Activated naive CD8-positive, alpha-beta T cell treated with anti-CD3 and anti-CD28 coated beads for 36 hours (primary cell): ENCODE data around the gene INPP1. TPM values are rescaled to one million over a fixed set of nuclear protein-coding genes. Genes with fewer than 3 reads are reported as not detected.
"Not testable (repeated sequence)": the region's sequence is repeated elsewhere in the genome, so short reads cannot be mapped to it uniquely, and the experiment has no call there.

ENCODE experiments used
- DNase-seq: peaks from one replicate; pipeline ENCODE4 v3.0.0; 2021
- H3K27ac Mint-ChIP-seq: one replicate; pipeline ENCODE4 v1.8.0; 2022; ENCODE audit warnings: mild to moderate bottlenecking, moderate library complexity, mixed read lengths
- H3K27me3 Mint-ChIP-seq: one replicate; pipeline ENCODE4 v1.8.0; 2022; ENCODE audit warnings: mild to moderate bottlenecking, mixed read lengths
- H3K36me3 Mint-ChIP-seq: one replicate; pipeline ENCODE4 v1.8.0; 2021; ENCODE audit warnings: mild to moderate bottlenecking, mixed read lengths
- H3K4me1 Mint-ChIP-seq: one replicate; pipeline ENCODE4 v1.8.0; 2021; ENCODE audit warnings: mixed read lengths
- H3K4me3 Mint-ChIP-seq: one replicate; pipeline ENCODE4 v1.8.0; 2022; ENCODE audit warnings: mild to moderate bottlenecking, moderate library complexity, mixed read lengths
- H3K9me3 Mint-ChIP-seq: one replicate; pipeline ENCODE4 v1.8.0; 2022; ENCODE audit warnings: mixed read lengths
- total RNA-seq, 2 experiments: library from RNA; stranded (reverse); gene quantifications; one replicate each; pipeline ENCODE4 v1.2.3, GENCODE V29; 2021

INPP1 gene
- total RNA-seq, 2 experiments from 2014 or later = 7.6 to 8.3 TPM

DNA sequence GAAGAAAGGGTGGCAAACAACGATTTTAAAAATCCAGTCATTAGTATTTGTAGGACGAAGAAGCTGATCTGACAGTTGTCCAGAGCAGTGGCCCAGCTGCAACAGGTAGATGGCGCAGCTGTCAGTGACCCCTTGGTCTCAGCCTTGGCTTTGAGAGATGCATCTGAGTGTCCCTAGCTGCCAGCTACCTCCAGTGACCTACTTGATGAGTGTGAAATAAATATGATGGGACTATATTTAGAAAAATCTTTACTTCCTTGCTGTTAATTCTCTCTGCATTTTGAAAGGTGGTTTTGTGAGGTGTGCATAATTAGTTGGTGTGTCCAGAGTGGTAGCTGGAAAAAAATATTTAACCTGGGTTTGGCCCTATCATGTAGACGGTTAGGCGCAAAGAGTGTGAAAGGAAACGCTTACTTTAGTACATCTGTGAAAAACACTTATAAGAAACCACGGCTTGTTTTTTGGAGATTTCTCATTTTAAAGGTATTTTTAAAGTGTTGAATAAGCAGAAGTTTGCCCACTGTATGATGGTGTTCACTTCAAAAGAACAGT lies 963 bp downstream of the INPP1 start:
- peak overlapping the region; percentile 69 for H3K27ac Mint-ChIP-seq
- H3K9me3 Mint-ChIP-seq = no peaks in the 10 kb centered on the region
- peaks cover 2% of the 10 kb centered on the region for H3K36me3 Mint-ChIP-seq
- no peak for DNase-seq
- peaks cover 3% of the 10 kb centered on the region for H3K27me3 Mint-ChIP-seq
- H3K4me1 Mint-ChIP-seq = peaks cover 19% of the 10 kb centered on the region
- peak overlapping the region; percentile 78 for H3K4me3 Mint-ChIP-seq

DNA sequence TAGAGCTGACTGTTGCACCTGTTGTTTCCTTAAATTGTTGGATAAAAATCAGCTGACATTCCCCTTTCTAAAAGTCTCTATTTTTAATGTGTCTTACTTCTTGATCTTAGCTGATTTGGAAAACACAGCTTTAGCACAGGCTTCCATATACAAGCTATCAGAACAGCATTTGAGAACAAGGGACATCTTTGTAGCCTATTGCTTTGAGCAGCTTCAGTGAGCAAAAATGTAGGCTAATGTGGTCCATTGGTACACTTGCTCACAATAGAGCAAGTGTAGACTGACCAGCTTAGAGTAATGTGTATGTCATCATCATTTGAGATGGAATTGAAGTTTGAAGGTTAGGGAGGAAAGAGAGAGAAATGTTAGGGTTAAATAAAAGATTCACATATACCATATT lies 7.0 kb downstream of the INPP1 start:
- no peak overlapping the region for H3K4me3 Mint-ChIP-seq
- H3K9me3 Mint-ChIP-seq = no peaks in the 10 kb centered on the region
- no peak for DNase-seq
- H3K27me3 Mint-ChIP-seq = peaks cover 3% of the 10 kb centered on the region
- H3K4me1 Mint-ChIP-seq = peaks cover 5% of the 10 kb centered on the region
- no peak overlapping the region for H3K27ac Mint-ChIP-seq
- H3K36me3 Mint-ChIP-seq = peaks cover 10% of the 10 kb centered on the region

DNA sequence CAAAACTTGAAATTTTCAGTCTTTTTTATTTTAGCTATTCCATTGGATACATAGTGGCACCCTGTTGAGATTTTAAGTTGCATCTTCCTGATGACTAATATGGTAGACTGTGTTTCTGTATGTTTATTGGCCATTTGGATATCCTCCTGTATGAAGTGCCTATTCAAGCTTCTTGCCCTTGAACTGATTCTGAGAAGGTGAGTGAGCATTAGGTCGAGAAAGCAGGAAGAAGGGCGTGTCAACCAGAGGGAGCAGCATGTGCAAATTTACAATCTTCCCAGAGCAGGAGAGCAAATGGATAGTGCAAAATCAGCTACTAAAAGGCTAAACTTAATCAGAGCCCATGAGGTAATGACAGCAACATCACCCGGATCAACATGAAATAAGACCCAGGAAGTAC lies 8.6 kb downstream of the INPP1 start:
- Mint-ChIP-seq H3K36me3 (peaks cover 7% of the 10 kb centered on the region), H3K27me3 (no peaks in the 10 kb centered on the region), H3K9me3 (no peaks in the 10 kb centered on the region), H3K4me3 (no peak overlapping the region), H3K4me1 (peaks cover 3% of the 10 kb centered on the region), H3K27ac (no peak overlapping the region)
- DNase-seq = no peak

DNA sequence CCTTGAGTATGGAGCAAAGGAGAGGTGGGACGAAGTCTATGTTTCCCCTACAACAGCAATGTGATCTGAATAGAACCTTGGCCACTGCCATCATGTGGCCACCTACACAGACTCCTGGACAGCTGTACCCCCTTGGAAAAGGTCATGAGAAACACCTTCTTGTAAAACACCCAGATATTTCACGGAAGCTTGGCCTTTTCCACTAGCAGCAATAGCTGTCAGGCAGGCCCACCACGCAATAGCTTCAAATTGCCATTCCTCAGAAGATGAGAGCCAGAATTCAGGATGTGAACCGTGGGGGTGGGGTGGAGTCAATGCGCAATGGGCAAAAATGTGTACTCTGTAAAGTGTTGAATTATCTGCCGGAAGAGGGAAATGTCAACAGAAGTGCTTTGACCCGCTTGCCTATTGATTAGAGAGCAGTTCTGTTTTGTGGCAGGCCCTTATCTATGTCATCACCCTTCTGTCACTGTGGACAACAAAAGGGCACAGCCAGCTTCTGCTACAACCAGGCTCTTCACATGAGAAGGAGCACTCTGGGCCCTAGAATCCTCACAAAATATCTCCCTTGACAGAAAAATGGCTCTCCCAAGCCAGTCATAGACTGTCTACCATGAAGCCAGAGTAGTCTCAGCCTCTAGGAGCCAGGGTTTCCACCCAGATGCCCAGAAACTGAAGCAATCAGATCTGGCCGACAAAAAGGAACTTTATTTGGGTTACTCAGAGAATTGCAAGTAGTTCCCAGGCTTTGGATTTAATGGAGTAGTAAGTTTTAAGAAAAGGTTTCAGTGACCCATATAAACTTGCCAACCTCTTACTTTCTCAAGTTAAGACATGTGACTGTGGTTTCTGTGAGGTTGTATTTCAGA lies 9.5 kb downstream of the INPP1 start:
- no peak overlapping the region for H3K4me3 Mint-ChIP-seq
- H3K27ac Mint-ChIP-seq = no peak overlapping the region

DNA sequence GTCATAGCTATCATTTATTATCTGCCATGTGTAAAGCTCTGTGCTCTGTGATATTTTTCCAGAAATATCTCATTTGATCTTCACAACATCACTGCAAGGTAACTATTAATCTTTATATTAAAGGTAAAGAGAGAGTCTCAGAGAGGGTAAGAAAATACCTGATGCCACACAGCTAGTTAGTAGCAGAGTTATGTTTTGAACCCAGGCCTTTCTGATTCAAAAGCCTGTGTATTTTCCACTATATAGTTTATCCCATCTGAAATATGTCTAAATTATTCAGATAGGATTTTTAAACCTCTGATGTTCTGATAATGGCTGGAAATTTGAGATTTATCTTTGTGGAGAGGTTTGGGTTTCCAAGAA lies 10.1 kb downstream of the INPP1 start:
- no peaks in the 10 kb centered on the region for H3K9me3 Mint-ChIP-seq
- H3K27me3 Mint-ChIP-seq = no peaks in the 10 kb centered on the region
- no peak for DNase-seq
- H3K27ac Mint-ChIP-seq = no peak overlapping the region
- H3K36me3 Mint-ChIP-seq = peaks cover 7% of the 10 kb centered on the region
- no peak overlapping the region for H3K4me3 Mint-ChIP-seq
- peaks cover under 1% of the 10 kb centered on the region for H3K4me1 Mint-ChIP-seq

More for the DNA sequence above, 9.5 kb downstream of the INPP1 start:
- no peak for DNase-seq
- Mint-ChIP-seq H3K4me1 (peaks cover 3% of the 10 kb centered on the region), H3K27me3 (no peaks in the 10 kb centered on the region), H3K36me3 (peaks cover 7% of the 10 kb centered on the region), H3K9me3 (no peaks in the 10 kb centered on the region)

DNA sequence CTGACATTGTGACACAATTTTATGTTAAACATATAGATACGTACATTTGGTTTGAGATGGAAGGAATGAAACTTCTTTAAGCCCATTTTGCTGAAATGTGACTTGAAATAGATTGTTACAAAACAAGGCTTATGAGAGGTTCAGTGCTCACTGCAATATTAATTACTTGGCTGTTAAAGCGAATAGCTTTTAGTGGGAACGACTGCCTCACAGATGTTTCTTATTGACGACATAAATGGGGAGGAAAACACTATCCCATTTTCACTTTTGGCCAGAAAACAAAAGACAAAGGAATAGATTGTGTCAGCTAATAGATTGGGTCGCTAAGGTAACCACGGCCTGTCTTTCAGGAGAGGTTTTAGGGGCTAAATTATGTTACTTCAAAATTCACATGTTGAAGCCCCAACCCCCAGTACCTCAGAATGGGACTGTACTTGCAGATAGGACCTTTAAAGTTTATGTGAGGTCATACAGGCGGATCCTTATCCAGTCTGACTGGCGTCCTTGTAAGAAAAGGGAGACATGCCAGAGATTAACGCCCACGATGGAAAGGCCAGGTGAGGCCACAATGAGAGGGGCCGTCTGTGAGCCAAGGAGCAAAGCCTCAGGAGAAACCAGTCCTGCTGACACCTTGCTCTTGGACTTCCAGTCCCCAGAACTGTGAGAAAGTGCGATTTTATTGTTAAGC lies 10.8 kb downstream of the INPP1 start:
- Mint-ChIP-seq H3K27ac (no peak overlapping the region), H3K4me1 (peaks cover 5% of the 10 kb centered on the region), H3K9me3 (no peaks in the 10 kb centered on the region), H3K36me3 (peaks cover 7% of the 10 kb centered on the region), H3K27me3 (no peaks in the 10 kb centered on the region), H3K4me3 (no peak overlapping the region)
- no peak for DNase-seq

DNA sequence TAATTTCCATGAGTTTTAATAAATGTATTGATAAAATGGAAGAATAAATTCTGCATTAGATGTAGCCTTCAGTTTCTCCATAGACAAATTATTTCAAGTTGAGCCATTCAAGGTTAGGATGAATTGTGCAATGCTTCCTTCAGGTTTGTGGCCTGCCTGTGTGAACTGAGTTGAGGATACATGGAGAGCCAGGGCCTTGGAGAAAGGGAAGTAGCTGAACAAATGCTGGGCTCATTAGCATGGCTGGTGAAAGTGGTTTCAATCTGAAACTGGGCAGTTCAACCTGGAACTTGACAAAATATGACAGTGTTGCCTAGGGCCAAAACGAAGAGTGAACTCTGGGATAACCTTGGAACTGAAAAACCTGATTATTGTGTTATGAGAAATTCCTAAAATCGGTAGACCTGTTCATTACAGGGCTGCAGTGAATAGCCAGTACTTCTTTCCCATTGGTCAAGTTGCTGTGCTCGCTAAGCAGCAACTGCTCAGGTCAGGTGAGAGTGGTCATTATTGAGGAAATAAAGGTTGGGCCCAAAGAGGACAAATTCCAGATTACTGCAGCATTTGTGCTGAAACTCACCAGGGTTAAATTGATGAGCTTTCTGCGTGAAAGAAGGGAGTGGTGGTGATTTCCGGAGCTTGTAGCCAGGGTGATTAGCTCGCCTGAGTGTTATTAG lies 12.7 kb downstream of the INPP1 start:
- no peak for DNase-seq
- no peak overlapping the region for H3K4me3 Mint-ChIP-seq
- peaks cover 7% of the 10 kb centered on the region for H3K36me3 Mint-ChIP-seq
- no peaks in the 10 kb centered on the region for H3K27me3 Mint-ChIP-seq
- no peaks in the 10 kb centered on the region for H3K9me3 Mint-ChIP-seq
- H3K27ac Mint-ChIP-seq = no peak overlapping the region
- H3K4me1 Mint-ChIP-seq = peaks cover 20% of the 10 kb centered on the region

DNA sequence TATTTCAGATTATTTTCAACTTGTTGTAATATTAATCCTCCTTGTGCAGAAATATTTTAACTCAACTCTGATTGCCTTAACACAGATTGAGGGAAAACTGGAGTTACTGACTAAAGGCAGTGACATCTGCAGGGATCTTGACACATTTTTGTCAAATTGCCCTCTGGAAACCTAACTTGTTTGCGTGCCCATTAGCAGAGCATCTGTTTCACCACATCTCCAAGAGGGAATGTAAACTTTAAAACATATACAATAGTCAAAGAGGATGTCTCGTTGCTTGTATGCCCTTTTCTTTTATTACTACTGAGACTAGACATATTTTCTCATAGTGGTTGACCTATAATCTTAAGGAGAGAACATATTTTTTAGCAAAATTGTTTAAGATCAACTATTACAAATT lies 14.2 kb downstream of the INPP1 start:
- Mint-ChIP-seq H3K4me3 (no peak overlapping the region), H3K9me3 (no peaks in the 10 kb centered on the region)

DNA sequence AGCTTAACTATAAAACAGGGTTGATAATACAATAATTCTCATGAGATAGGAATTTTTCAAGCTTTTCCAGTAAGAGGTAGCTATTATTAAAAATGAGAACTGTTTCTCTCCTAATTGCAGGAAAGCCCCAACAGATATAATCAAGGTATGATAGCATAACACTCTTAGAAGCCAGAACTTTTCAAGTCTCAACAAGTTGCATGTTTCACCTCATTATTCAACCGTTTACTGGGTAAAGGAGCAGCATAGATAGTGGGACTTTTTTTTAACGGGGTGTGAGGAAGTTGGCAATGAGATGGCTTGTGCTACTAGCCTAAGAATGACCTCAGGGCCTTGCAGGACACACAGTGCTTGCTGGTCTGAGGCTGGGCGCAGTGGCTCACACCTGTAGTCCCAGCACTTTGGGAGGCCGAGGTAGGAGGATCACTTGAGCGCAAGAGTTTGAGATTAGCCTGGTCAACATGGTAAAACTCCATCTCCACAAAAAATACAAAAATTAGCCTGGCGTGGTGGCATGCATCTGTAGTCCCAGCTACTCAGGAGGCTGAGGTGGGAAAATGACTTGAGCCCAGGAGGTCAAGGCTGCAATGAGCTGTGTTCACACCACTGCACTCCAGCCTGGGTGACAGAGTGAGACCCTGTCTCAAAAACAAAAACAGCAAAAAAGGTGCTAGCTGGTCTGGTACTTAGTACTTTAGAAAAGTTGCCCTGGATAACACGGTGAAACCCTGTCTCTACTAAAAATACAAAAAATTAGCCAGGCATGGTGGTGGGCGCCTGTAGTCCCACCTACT lies 15.5 kb downstream of the INPP1 start:
- H3K36me3 Mint-ChIP-seq = not testable (repeated sequence)

More for the DNA sequence above, 14.2 kb downstream of the INPP1 start:
- Mint-ChIP-seq H3K4me1 (peaks cover 26% of the 10 kb centered on the region), H3K27me3 (no peaks in the 10 kb centered on the region), H3K27ac (no peak overlapping the region), H3K36me3 (peaks cover 2% of the 10 kb centered on the region)
- DNase-seq = no peak

DNA sequence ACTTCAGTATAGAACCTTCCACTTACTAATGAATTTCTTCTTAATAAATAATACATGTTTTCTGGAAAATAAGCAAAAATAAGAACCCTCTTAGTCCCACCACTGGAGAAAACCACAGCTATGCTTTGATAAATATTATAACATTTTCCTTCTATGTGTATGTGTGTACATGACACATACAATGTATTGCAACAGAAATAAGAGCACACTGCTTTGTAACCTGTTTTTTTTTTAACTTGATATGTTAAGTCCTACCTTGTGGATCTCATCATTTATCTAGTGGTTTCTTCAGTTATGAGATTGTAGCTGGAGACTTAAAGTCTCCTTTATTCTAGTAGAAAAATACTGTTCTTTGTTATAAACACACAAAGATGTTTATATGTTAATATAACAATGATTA lies 17.2 kb downstream of the INPP1 start:
- peak overlapping the region; percentile 82 for H3K27ac Mint-ChIP-seq

More for the DNA sequence above, 15.5 kb downstream of the INPP1 start:
- not testable (repeated sequence) for H3K9me3 Mint-ChIP-seq, H3K4me3 Mint-ChIP-seq, DNase-seq, H3K27me3 Mint-ChIP-seq
- Mint-ChIP-seq H3K4me1 (peaks cover 27% of the 10 kb centered on the region), H3K27ac (peak overlapping the region; percentile 29)

DNA sequence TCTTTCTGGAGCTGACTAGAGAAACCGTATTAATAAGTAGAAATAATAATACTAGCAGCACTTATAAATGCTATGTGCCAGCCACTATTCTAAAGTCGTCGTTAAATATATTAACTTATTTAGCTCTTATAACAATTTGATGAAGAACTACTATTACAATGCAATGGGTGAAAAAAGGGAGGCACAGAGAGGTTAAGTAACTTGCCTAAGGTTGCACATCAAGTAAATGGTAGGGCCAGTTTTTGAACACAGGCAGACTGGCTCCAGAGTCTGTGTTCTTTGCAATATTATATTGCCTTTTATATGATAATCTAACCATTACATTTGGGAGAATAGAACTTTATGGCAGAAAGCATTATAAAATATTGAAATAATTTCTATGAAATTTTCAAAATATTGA lies 17.6 kb downstream of the INPP1 start:
- no peak overlapping the region for H3K27ac Mint-ChIP-seq
- H3K27me3 Mint-ChIP-seq = no peaks in the 10 kb centered on the region
- no peaks in the 10 kb centered on the region for H3K9me3 Mint-ChIP-seq
- H3K4me3 Mint-ChIP-seq = no peak overlapping the region
- DNase-seq = no peak
- H3K36me3 Mint-ChIP-seq = no peaks in the 10 kb centered on the region
- H3K4me1 Mint-ChIP-seq = peaks cover 27% of the 10 kb centered on the region

More for the DNA sequence above, 17.2 kb downstream of the INPP1 start:
- H3K4me3 Mint-ChIP-seq = peak overlapping the region; percentile 84
- H3K27me3 Mint-ChIP-seq = no peaks in the 10 kb centered on the region
- DNase-seq = no peak
- H3K4me1 Mint-ChIP-seq = peaks cover 27% of the 10 kb centered on the region
- no peaks in the 10 kb centered on the region for H3K36me3 Mint-ChIP-seq
- no peaks in the 10 kb centered on the region for H3K9me3 Mint-ChIP-seq

DNA sequence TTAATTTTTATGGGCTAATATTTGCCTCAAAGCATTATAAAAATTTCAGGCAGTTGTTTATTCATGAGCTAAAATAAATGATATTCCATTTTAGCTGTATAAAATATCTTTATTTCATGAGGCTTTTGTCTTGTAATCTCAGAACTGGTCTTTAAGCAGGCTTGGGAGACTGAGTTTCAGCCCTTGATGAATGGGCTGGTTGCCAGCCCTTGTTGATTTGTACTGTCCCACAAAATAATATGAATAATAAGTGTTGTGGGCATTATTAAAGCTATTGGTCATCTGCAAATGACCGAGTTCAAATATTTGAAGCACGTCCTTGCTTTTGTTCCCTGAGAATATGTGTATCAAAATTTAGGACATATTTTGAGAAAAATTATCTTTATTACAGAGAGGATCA lies 18.2 kb downstream of the INPP1 start:
- Mint-ChIP-seq H3K27ac (no peak overlapping the region), H3K4me1 (peaks cover 27% of the 10 kb centered on the region), H3K4me3 (no peak overlapping the region), H3K27me3 (no peaks in the 10 kb centered on the region), H3K9me3 (no peaks in the 10 kb centered on the region), H3K36me3 (no peaks in the 10 kb centered on the region)
- DNase-seq = no peak

DNA sequence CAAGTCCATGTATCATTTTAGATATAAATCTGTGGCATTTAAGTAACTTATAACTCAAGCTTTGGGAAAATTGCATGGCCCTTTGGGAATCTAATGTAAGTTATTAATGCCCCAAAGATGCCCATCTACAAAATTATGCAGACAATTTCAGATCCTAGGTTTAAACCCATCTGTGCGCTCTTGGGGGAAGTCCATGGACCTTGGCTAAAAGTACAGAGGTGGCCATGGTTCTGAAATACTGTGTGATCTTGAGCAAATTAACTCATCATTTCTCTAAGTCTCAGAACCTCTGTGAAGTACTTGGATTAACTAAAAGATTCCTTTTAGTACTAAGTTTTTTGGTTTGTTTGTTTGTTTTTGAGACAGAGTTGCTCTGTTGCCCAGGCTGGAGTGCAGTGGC lies 19.5 kb downstream of the INPP1 start:
- no peak overlapping the region for H3K27ac Mint-ChIP-seq
- DNase-seq = no peak
- no peaks in the 10 kb centered on the region for H3K27me3 Mint-ChIP-seq
- H3K9me3 Mint-ChIP-seq = no peaks in the 10 kb centered on the region
- H3K4me1 Mint-ChIP-seq = peaks cover 27% of the 10 kb centered on the region
- H3K36me3 Mint-ChIP-seq = no peaks in the 10 kb centered on the region
- H3K4me3 Mint-ChIP-seq = no peak overlapping the region

DNA sequence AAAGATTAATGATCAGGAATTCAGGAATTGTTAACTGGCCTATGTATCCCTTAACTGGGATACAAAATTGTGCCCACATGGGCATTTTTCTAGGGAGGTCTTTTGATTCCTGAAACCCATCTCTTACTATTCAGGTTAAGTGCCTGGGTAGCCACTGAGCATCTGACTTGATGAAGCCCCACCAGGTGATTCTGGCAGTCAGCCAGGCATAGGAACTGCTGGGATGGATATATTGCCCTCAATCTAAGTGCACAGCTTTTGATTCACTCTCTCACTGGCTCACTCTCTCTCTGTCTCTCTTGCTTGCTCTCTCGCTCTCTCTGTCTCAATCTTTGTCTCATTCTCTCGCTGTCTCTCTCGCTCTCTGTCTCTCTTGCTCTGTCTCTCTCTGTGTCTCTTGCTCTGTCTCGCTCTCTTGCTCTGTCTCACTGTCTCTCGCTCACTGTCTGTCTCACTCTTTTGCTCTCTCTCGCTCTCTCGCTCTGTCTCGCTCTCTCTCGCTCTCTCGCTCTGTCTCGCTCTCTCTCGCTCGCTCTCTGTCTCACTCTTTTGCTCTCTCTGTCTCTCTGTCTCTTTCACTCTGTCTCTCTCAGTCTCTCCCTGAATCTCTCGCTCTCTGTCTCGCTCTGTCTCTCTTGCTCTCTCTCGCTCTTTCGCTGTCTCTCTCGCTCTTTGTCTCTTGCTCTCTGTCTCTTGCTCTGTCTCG lies 22.3 kb downstream of the INPP1 start:
- Mint-ChIP-seq H3K27me3 (no peaks in the 10 kb centered on the region), H3K27ac (no peak overlapping the region), H3K4me3 (no peak overlapping the region), H3K4me1 (peaks cover 9% of the 10 kb centered on the region), H3K9me3 (no peaks in the 10 kb centered on the region), H3K36me3 (no peaks in the 10 kb centered on the region)
- DNase-seq = no peak
